ENCODE measurements around the gene AKAP8. TPM values are rescaled to one million over a fixed set of nuclear protein-coding genes. Genes with fewer than 3 reads are reported as not detected.
"Not testable (repeated sequence)": the region's sequence is repeated elsewhere in the genome, so short reads cannot be mapped to it uniquely, and the experiment has no call there.

The AKAP8 gene
- total and polyA plus RNA-seq, 2 of the 4 experiments (the other 2 are of a cell fraction), result 12.2 to 13.4 TPM

DNA sequence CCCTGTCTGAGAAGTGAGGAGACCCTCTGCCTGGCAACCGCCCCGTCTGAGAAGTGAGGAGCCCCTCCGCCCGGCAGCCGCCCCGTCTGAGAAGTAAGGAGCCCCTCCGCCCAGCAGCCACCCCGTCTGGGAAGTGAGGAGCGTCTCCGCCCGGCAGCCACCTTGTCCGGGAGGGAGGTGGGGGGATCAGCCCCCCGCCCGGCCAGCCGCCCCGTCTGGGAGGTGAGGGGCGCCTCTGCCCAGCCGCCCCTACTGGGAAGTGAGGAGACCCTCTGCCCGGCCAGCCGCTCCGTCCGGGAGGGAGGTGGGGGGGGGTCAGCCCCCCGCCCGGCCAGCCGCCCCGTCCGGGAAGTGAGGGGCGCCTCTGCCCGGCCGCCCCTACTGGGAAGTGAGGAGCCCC is 16.5 kb downstream of the AKAP8 start:
- in situ Hi-C loops (cut with MboI; ENCODE audit: low sequenced_read_pairs); POLR2A ChIA-PET (ENCODE audit: unreplicated experiment); H2AK5ac ChIP-seq (ENCODE audit: low read depth, low read length); H4K8ac ChIP-seq (ENCODE audit: low read depth in 2 of 2, low read length in 2 of 2); intact Hi-C loops (cut with micrococcal nuclease); H2BK15ac ChIP-seq (ENCODE audit: low read depth, low read length); ATAC-seq (ENCODE audit: low read depth); H3K56ac ChIP-seq (ENCODE audit: extremely low read depth, insufficient read depth, low read length); H3K27me3 ChIP-seq (ENCODE audit: control insufficient read depth, insufficient read depth, low read length); H3K14ac ChIP-seq (replicated peaks; ENCODE audit: low read depth, low read length); H3K4me1 ChIP-seq (ENCODE audit: control insufficient read depth, insufficient read depth, low read length); H3K23ac ChIP-seq (ENCODE audit: low read depth, low read length); H2BK20ac ChIP-seq (ENCODE audit: low read depth, low read length); BruUV-seq (replicated peaks); H2AK9ac ChIP-seq (replicated peaks; ENCODE audit: low read depth, low read length, poor library complexity); H3K9ac ChIP-seq (ENCODE audit: low read depth, low read length); H4K5ac ChIP-seq (ENCODE audit: low read depth, low read length); dilution Hi-C loops (cut with HindIII; ENCODE audit: low sequenced_read_pairs, unreplicated experiment); CTCF ChIA-PET; H4K91ac ChIP-seq (ENCODE audit: insufficient read depth, low read depth, low read length); H3K9me1 ChIP-seq (ENCODE audit: insufficient read depth, low read length); H3K18ac ChIP-seq (ENCODE audit: low read depth, low read length); H2BK120ac ChIP-seq (ENCODE audit: low read depth, low read length); H3K9me3 ChIP-seq (ENCODE audit: control insufficient read depth, insufficient read depth, low read length); DNase-seq; H2AFZ ChIP-seq (replicated peaks; ENCODE audit: low read length, poor library complexity); H3K27ac ChIP-seq (ENCODE audit: insufficient read depth, low read length); H3K4ac ChIP-seq (ENCODE audit: low read depth, low read length); H3K4me3 ChIP-seq (ENCODE audit: insufficient read depth, low read depth, low read length); H2BK5ac ChIP-seq (ENCODE audit: low read depth, low read length, poor library complexity, severe bottlenecking); H3K4me2 ChIP-seq (ENCODE audit: low read depth, low read length): not testable (repeated sequence)
- Histone ChIP-seq H4K20me1 (ENCODE audit: insufficient read depth, low read length) (peaks cover 13% of the 10 kb centered on the region; the same call in 1 of the 2 replicates), H3K36me3 (ENCODE audit: control insufficient read depth, insufficient read depth, low read length) (peaks cover 60% of the 10 kb centered on the region), H3K79me1 (ENCODE audit: low read depth in 1 of 2, low read length in 2 of 2) (peaks cover 8 to 27% of the 10 kb centered on the region in 2 experiments)
- no CpG with 5 or more reads among the region's 30 CpGs for WGBS, 2 experiments (ENCODE audit: extremely low coverage in 2 of 2, insufficient read length in 1 of 2)

DNA sequence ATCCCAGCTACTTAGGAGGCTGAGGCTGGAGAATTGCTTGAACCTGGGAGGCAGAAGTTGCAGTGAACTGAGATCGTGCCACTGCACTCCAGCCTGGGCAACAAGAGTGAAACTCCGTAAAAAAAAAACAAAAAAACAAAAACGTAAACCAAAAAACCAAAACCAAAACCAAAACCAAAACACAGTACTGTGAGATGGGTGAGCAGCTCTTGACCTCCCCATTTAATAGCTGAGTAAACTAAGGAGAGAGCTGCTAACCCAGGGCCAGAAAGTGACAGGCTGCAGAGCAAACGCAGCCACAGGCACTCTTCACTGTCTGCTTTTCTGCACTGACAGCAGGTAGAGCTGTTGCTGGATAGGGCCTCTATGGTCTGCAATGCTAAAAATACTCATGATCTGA is 19.6 kb downstream of the AKAP8 start:
- H3K27ac ChIP-seq (ENCODE audit: insufficient read depth, low read length); H2BK20ac ChIP-seq (ENCODE audit: low read depth, low read length); H3K27me3 ChIP-seq (ENCODE audit: control insufficient read depth, insufficient read depth, low read length); H3K14ac ChIP-seq (replicated peaks; ENCODE audit: low read depth, low read length); dilution Hi-C loops (cut with HindIII; ENCODE audit: low sequenced_read_pairs, unreplicated experiment); POLR2A ChIA-PET (ENCODE audit: unreplicated experiment); intact Hi-C loops (cut with micrococcal nuclease); H2BK120ac ChIP-seq (ENCODE audit: low read depth, low read length); H4K91ac ChIP-seq (ENCODE audit: insufficient read depth, low read depth, low read length); H3K18ac ChIP-seq (ENCODE audit: low read depth, low read length); ATAC-seq (ENCODE audit: low read depth); H3K4ac ChIP-seq (ENCODE audit: low read depth, low read length); H3K23ac ChIP-seq (ENCODE audit: low read depth, low read length); in situ Hi-C loops (cut with MboI; ENCODE audit: low sequenced_read_pairs); H2BK5ac ChIP-seq (ENCODE audit: low read depth, low read length, poor library complexity, severe bottlenecking); DNase-seq; H3K4me2 ChIP-seq (ENCODE audit: low read depth, low read length); H4K5ac ChIP-seq (ENCODE audit: low read depth, low read length); H3K4me3 ChIP-seq (ENCODE audit: insufficient read depth, low read depth, low read length); H3K4me1 ChIP-seq (ENCODE audit: control insufficient read depth, insufficient read depth, low read length); H2AK5ac ChIP-seq (ENCODE audit: low read depth, low read length); H2AFZ ChIP-seq (replicated peaks; ENCODE audit: low read length, poor library complexity); H3K9me3 ChIP-seq (ENCODE audit: control insufficient read depth, insufficient read depth, low read length); H3K56ac ChIP-seq (ENCODE audit: extremely low read depth, insufficient read depth, low read length); H3K9ac ChIP-seq (ENCODE audit: low read depth, low read length); H3K9me1 ChIP-seq (ENCODE audit: insufficient read depth, low read length); BruUV-seq (replicated peaks); H2AK9ac ChIP-seq (replicated peaks; ENCODE audit: low read depth, low read length, poor library complexity); H4K8ac ChIP-seq (ENCODE audit: low read depth in 2 of 2, low read length in 2 of 2); H2BK15ac ChIP-seq (ENCODE audit: low read depth, low read length): not testable (repeated sequence)
- Histone ChIP-seq H4K20me1 (ENCODE audit: insufficient read depth, low read length) (peaks cover 11% of the 10 kb centered on the region), H3K79me1 (ENCODE audit: low read depth in 1 of 2, low read length in 2 of 2) (peaks cover 3 to 20% of the 10 kb centered on the region in 2 experiments; a peak in 3 of 4 replicates), H3K36me3 (ENCODE audit: control insufficient read depth, insufficient read depth, low read length) (peaks cover 54% of the 10 kb centered on the region)
- CTCF ChIA-PET, result interaction anchor here (1.4 kb wide), 1 partner anchor 79 kb away, joined by 3 read pairs; no protein-coding TSS in a partner anchor
- WGBS, 2 experiments (ENCODE audit: extremely low coverage in 2 of 2, insufficient read length in 1 of 2), result no CpG with 5 or more reads among the region's 4 CpGs

Measured in IMR-90 (cell line).